Hepatocyte (in vitro differentiated cells): Measurements from ENCODE around the gene TMEM204.

Experiments
- CTCF ChIP-seq: fragments of 200-600 bp; sonication (generic); IDR thresholded peaks from 2 replicates; pipeline ENCODE4 v1.5.1; 2016; ENCODE audit warnings: antibody characterized with exemption, mild to moderate bottlenecking; ENCODE audit not compliant: poor library complexity
- EZH2 ChIP-seq: fragments of 200-600 bp; sonication (generic); IDR thresholded peaks from 2 replicates; pipeline ENCODE4 v1.6.1; 2016; ENCODE audit warnings: antibody characterized with exemption, mild to moderate bottlenecking, borderline replicate concordance
- EZH2phosphoT487 ChIP-seq: fragments of 200-600 bp; sonication (generic); IDR thresholded peaks from one replicate; pipeline ENCODE4 v1.6.1; 2018; ENCODE audit warnings: antibody characterized with exemption, mild to moderate bottlenecking, low read depth, moderate library complexity; ENCODE audit not compliant: unreplicated experiment, severe bottlenecking

- TF ChIP-seq CTCF: no peak
- no peak for TF ChIP-seq EZH2
- TF ChIP-seq EZH2phosphoT487: no peak
Observed at GRCh38 chr16:1528921-1529537, 4.4 kb upstream of the TMEM204 start.
